Hepatocyte (in vitro differentiated cells): ENCODE results near the gene DPF3. TPM values are rescaled to one million over a fixed set of nuclear protein-coding genes. Genes with fewer than 3 reads are reported as not detected.

Experiments
- DNase-seq: peaks from one replicate; pipeline ENCODE4 v3.0.0-alpha.2; 2016; ENCODE audit warnings: low spot score
- H2AFZ ChIP-seq: fragments of 200-600 bp; sonication (generic); 2 replicates; pipeline ENCODE4 v1.6.0; 2016; ENCODE audit warnings: antibody characterized with exemption, mild to moderate bottlenecking
- H3K27ac ChIP-seq: fragments of 200-600 bp; sonication (generic); 2 replicates; pipeline ENCODE4 v1.5.1; 2016; ENCODE audit warnings: mild to moderate bottlenecking
- H3K27me3 ChIP-seq: fragments of 200-600 bp; sonication (generic); 2 replicates; pipeline ENCODE4 v1.6.1; 2016
- H3K36me3 ChIP-seq: fragments of 200-600 bp; sonication (generic); replicated peaks from 2 replicates; pipeline ENCODE4 v1.5.1; 2016; ENCODE audit warnings: low read depth; ENCODE audit not compliant: insufficient read depth
- H3K4me1 ChIP-seq: fragments of 200-600 bp; sonication (generic); 2 replicates; pipeline ENCODE4 v1.5.1; 2016; ENCODE audit warnings: mild to moderate bottlenecking, moderate library complexity; ENCODE audit not compliant: insufficient read depth
- H3K4me2 ChIP-seq: fragments of 200-600 bp; sonication (generic); 2 replicates; pipeline ENCODE4 v1.6.0; 2016
- H3K4me3 ChIP-seq: fragments of 200-600 bp; sonication (generic); 2 replicates; pipeline ENCODE4 v1.5.1; 2016; ENCODE audit warnings: mild to moderate bottlenecking
- H3K79me2 ChIP-seq: fragments of 200-600 bp; sonication (generic); 2 replicates; pipeline ENCODE4 v1.6.0; 2017; ENCODE audit warnings: mild to moderate bottlenecking
- H3K9me2 ChIP-seq: fragments of 200-600 bp; sonication (generic); replicated peaks from 2 replicates; pipeline ENCODE4 v1.6.0; 2017; ENCODE audit warnings: mild to moderate bottlenecking; ENCODE audit not compliant: insufficient read depth
- H3K9me3 ChIP-seq: fragments of 200-600 bp; sonication (generic); 2 replicates; pipeline ENCODE4 v1.5.1; 2016; ENCODE audit warnings: low read depth, mild to moderate bottlenecking
- H4K20me1 ChIP-seq: fragments of 200-600 bp; sonication (generic); 2 replicates; pipeline ENCODE4 v1.6.0; 2016; ENCODE audit warnings: mild to moderate bottlenecking; ENCODE audit not compliant: insufficient read depth, poor library complexity, severe bottlenecking
- EZH2 ChIP-seq: fragments of 200-600 bp; sonication (generic); IDR thresholded peaks from 2 replicates; pipeline ENCODE4 v1.6.1; 2016; ENCODE audit warnings: antibody characterized with exemption, mild to moderate bottlenecking, borderline replicate concordance
- EZH2phosphoT487 ChIP-seq: fragments of 200-600 bp; sonication (generic); IDR thresholded peaks from one replicate; pipeline ENCODE4 v1.6.1; 2018; ENCODE audit warnings: antibody characterized with exemption, mild to moderate bottlenecking, low read depth, moderate library complexity; ENCODE audit not compliant: unreplicated experiment, severe bottlenecking
- WGBS: methylation state at CpG from one replicate; pipeline ENCODE4 v1.1.6; 2016; ENCODE audit warnings: low lambda C conversion rate; ENCODE audit errors: missing lambda C conversion rate; 5-methylcytosine and 5-hydroxymethylcytosine counted together
- polyA plus RNA-seq: library from polyadenylated mRNA; unstranded; fragments of >200 nt; fragmentation: Nextera tagmentation; extraction: Ambion mirVana; gene quantifications from 2 replicates; pipeline ENCODE4 v1.2.1, GENCODE V29; 2016
- total RNA-seq: library from RNA; depleted of rRNA; stranded (reverse); fragments of >200 nt; gene quantifications from 2 replicates; pipeline ENCODE4 v1.2.3, GENCODE V29; 2014
- TF ChIP-seq, protein P1 (sequence below): fragments of 200-600 bp; sonication (generic); IDR thresholded peaks from 2 replicates; pipeline ENCODE4 v1.5.1; 2016; ENCODE audit warnings: antibody characterized with exemption, mild to moderate bottlenecking; ENCODE audit not compliant: poor library complexity

The DPF3 gene
- total and polyA plus RNA-seq, 2 experiments from 2014 or later, result 0.21 to 0.47 TPM

DNA sequence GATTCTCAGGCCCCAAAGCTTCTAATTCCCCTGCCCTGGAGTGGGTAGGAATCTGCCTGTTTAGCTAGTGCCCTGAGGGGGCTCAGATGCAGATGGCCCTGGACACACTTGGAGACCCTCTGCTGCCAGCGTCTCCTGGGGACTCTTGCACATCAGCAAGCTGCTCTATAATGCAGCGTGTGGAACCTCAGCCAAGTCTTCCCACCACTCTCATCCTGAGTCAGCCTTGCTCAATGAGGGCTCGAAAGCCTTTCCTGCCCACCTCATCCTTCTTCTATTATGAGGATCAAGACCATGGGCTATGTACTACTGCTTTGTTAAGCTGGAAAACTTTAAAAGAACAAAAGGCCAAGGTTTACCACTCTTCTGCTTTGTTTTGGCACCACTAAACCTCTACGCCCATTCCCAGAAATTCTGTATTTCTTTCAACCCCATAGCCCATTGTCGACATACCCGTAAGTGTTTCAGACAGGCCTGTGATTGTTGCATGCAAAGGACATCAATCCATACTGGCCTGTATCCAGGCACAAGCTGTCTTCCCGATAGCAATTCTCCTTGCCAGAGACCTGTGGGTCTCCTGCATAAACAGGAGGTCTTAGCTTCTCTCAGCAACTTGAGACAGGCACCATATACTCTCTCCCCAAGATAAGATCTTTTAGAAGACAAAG is 246.9 kb downstream of the DPF3 start:
- no peaks in the 10 kb centered on the region for H3K27me3 ChIP-seq
- peaks cover 6% of the 10 kb centered on the region for H3K4me1 ChIP-seq
- no peak overlapping the region for H2AFZ ChIP-seq
- H3K4me3 ChIP-seq, result no peak overlapping the region
- DNase-seq, result no peak
- no peaks in the 10 kb centered on the region for H3K36me3 ChIP-seq
- no peak overlapping the region for H3K27ac ChIP-seq
- no peak overlapping the region for H3K4me2 ChIP-seq
- no peak for TF ChIP-seq EZH2phosphoT487
- no peak for TF ChIP-seq EZH2
- TF ChIP-seq, protein P1, sequence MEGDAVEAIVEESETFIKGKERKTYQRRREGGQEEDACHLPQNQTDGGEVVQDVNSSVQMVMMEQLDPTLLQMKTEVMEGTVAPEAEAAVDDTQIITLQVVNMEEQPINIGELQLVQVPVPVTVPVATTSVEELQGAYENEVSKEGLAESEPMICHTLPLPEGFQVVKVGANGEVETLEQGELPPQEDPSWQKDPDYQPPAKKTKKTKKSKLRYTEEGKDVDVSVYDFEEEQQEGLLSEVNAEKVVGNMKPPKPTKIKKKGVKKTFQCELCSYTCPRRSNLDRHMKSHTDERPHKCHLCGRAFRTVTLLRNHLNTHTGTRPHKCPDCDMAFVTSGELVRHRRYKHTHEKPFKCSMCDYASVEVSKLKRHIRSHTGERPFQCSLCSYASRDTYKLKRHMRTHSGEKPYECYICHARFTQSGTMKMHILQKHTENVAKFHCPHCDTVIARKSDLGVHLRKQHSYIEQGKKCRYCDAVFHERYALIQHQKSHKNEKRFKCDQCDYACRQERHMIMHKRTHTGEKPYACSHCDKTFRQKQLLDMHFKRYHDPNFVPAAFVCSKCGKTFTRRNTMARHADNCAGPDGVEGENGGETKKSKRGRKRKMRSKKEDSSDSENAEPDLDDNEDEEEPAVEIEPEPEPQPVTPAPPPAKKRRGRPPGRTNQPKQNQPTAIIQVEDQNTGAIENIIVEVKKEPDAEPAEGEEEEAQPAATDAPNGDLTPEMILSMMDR, result no peak
- H3K9me3 ChIP-seq, result no peaks in the 10 kb centered on the region
- no peaks in the 10 kb centered on the region for H4K20me1 ChIP-seq
- WGBS, result 83% methylated on average over 7 of the region's 7 CpGs
- no peaks in the 10 kb centered on the region for H3K79me2 ChIP-seq
- H3K9me2 ChIP-seq, result no peaks in the 10 kb centered on the region

DNA sequence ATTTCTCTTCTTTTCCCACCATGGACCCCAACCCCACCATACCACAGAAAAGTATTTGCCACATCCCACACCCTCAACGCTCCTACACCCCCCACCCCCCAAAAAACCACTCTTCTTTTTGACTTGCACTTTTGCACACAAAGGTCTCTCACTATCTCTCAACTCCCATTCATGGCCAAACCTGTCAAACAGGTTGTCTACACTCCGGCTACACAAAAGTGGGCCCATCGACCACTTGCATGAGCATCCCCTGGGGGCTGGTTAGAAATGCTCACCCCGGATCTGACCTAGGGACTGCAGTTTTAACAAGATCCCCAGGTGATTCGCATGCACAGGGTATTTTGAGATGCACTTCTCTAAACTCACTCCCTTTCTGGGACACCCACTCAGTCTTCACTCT is 248.2 kb downstream of the DPF3 start:
- Histone ChIP-seq H3K9me3 (no peaks in the 10 kb centered on the region), H3K4me2 (no peak overlapping the region), H3K4me3 (no peak overlapping the region), H3K27me3 (no peaks in the 10 kb centered on the region), H3K27ac (no peak overlapping the region), H4K20me1 (no peaks in the 10 kb centered on the region), H3K36me3 (no peaks in the 10 kb centered on the region), H3K79me2 (no peaks in the 10 kb centered on the region), H3K4me1 (no peaks in the 10 kb centered on the region), H2AFZ (no peak overlapping the region), H3K9me2 (no peaks in the 10 kb centered on the region)
- TF ChIP-seq EZH2 (no peak), EZH2phosphoT487 (no peak)
- TF ChIP-seq, protein P1, result no peak
- 73% methylated on average over 5 of the region's 5 CpGs for WGBS
- no peak for DNase-seq

DNA sequence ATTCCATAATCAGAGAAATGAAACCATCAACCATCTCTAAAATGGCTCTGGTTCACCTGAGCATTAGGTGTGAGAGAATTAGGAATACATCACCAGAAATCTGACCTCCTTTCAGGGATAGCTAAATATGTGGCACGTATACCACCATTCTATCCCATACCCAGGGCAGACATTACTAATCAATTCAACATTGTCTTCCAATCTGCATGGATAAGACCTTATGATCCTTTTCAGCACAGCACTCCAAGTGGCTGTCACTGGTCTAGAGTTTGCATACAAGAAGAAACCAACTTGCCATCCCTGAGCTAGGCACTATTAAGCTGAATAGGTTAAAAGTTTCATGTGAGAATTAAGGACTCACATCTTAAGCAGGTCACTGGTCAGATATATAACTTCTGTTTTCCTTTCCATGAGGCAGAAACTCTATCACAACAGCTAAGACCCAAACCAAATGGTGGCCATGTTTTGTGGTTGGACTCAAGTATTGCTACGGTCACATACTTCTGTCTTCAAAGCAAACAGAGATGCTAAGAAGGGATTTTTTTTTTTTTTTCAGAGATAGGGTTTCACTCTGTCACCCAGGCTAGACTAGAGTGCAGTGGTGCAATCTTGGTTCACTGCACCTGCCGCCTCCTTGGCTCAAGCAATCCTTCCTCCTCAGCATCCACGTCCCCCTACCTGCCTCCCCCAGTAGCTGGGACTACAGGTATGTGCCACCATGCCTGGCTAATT is 249.0 kb downstream of the DPF3 start:
- H3K27me3 ChIP-seq, result no peaks in the 10 kb centered on the region
- no peak overlapping the region for H3K4me3 ChIP-seq
- H3K4me2 ChIP-seq, result no peak overlapping the region
- no peaks in the 10 kb centered on the region for H3K9me3 ChIP-seq
- no peak overlapping the region for H2AFZ ChIP-seq
- H3K79me2 ChIP-seq, result no peaks in the 10 kb centered on the region
- H3K4me1 ChIP-seq, result no peaks in the 10 kb centered on the region
- H4K20me1 ChIP-seq, result no peaks in the 10 kb centered on the region
- H3K27ac ChIP-seq, result no peak overlapping the region
- DNase-seq, result no peak
- WGBS, result 78% methylated on average over 4 of the region's 4 CpGs
- TF ChIP-seq, protein P1, result no peak
- TF ChIP-seq EZH2, result no peak
- no peak for TF ChIP-seq EZH2phosphoT487
- H3K36me3 ChIP-seq, result no peaks in the 10 kb centered on the region
- no peaks in the 10 kb centered on the region for H3K9me2 ChIP-seq
